Right lobe of liver (tissue), 4 donors: ENCODE measurements around the gene ADI1.

ENCODE experiments used
- POLR2A ChIP-seq: fragments of 450-650 bp; IDR thresholded peaks from one replicate; pipeline ENCODE4 v1.6.1; 2017; ENCODE audit warnings: antibody characterized with exemption, mild to moderate bottlenecking
- TF ChIP-seq, protein P1 (sequence below), 4 donors: fragments of 200-600 bp in 3 of 4; fragments of 450-650 bp in 1 of 4; IDR thresholded peaks; one replicate each; pipeline versions ENCODE4 v1.5.1 to v1.8.0; 2016 to 2022; ENCODE audit warnings: antibody characterized with exemption in 4 of 4, mild to moderate bottlenecking in 2 of 4
- donor health status: DM: no; HTN: no; CAD: no.
- donor health status: DM: no; HTN: no; CAD: no.
- donor health status: DM: no; HTN: yes; CAD: no.

- TF ChIP-seq, protein P1, sequence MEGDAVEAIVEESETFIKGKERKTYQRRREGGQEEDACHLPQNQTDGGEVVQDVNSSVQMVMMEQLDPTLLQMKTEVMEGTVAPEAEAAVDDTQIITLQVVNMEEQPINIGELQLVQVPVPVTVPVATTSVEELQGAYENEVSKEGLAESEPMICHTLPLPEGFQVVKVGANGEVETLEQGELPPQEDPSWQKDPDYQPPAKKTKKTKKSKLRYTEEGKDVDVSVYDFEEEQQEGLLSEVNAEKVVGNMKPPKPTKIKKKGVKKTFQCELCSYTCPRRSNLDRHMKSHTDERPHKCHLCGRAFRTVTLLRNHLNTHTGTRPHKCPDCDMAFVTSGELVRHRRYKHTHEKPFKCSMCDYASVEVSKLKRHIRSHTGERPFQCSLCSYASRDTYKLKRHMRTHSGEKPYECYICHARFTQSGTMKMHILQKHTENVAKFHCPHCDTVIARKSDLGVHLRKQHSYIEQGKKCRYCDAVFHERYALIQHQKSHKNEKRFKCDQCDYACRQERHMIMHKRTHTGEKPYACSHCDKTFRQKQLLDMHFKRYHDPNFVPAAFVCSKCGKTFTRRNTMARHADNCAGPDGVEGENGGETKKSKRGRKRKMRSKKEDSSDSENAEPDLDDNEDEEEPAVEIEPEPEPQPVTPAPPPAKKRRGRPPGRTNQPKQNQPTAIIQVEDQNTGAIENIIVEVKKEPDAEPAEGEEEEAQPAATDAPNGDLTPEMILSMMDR (IDR thresholded peaks at IDR 0.05), result no peak
- TF ChIP-seq POLR2A, result no peak
These were observed 45.8 kb upstream of the ADI1 start for GRCh38 chr2:3565117-3565516.
